Measurements from ENCODE around the gene CYTIP.

Gene CYTIP

DNA sequence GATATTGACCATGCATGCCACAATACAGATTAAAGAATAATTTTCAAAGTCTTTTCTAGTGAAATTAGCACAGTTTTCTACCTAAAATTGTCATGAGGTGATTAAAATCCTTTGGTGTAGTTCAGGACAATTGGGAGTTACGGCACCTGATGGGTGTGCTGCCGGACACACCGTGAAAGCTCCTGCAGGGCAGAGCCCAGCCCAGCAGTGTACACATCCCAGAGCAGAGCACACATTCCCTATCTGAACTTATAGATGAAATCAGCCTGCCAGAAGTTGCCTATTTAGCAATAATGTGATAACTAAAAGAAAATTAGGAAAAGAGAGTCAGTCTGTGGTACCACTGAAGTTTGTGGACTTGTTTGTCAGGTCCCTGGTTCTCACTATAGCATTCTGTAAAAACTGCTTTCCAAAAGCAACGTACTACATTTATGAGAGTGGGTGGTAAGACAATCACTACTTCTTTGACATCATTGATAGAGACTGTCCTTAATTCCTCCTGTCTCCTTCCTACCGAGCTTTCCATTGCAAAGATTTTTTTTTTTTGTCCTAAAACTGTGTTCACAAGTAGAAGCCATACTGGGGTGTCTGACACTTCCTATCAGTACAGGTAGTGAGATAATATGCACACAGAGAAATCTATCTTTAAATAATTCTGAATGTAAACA is 3.4 kb downstream of the CYTIP start:
- DNase-seq (ENCODE audit: low spot score), result no peak
- TF ChIP-seq, protein P1, sequence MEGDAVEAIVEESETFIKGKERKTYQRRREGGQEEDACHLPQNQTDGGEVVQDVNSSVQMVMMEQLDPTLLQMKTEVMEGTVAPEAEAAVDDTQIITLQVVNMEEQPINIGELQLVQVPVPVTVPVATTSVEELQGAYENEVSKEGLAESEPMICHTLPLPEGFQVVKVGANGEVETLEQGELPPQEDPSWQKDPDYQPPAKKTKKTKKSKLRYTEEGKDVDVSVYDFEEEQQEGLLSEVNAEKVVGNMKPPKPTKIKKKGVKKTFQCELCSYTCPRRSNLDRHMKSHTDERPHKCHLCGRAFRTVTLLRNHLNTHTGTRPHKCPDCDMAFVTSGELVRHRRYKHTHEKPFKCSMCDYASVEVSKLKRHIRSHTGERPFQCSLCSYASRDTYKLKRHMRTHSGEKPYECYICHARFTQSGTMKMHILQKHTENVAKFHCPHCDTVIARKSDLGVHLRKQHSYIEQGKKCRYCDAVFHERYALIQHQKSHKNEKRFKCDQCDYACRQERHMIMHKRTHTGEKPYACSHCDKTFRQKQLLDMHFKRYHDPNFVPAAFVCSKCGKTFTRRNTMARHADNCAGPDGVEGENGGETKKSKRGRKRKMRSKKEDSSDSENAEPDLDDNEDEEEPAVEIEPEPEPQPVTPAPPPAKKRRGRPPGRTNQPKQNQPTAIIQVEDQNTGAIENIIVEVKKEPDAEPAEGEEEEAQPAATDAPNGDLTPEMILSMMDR (IDR thresholded peaks at IDR 0.05; ENCODE audit: extremely low read depth, insufficient read depth, missing control alignments), result no peak
- in situ Hi-C loops (cut with MboI; ENCODE audit: low pct_unique_long_range_greater_than_20kb, low sequenced_read_pairs, unreplicated experiment), result loop anchor here (25.0 kb wide), 1 partner anchor 103 kb away; the partner anchor contains the start of gene ERMN

DNA sequence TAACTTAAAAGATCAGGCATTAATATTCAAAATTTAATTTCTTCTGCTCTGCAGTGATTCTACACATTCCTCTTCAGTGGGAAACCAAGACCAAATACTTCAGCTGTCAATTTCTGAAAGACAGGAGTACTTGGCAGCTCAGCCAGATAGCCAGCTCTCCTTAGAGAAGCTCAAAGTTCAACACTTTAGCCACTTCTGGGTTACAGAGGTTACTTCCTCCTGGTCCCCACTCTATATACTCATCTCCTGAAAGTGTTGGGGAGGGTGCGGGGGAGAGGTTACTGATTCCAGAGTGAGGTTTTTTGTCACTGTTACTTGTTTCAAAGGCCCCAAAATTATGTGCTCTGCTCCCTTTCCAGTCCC is 4.1 kb downstream of the CYTIP start:
- TF ChIP-seq, protein P1 (IDR thresholded peaks at IDR 0.05; ENCODE audit: extremely low read depth, insufficient read depth, missing control alignments), result no peak
- in situ Hi-C loops (cut with MboI; ENCODE audit: low pct_unique_long_range_greater_than_20kb, low sequenced_read_pairs, unreplicated experiment), result loop anchor here (25.0 kb wide), 1 partner anchor 103 kb away; the partner anchor contains the start of gene ERMN
- peak; percentile 7 for DNase-seq (ENCODE audit: low spot score)

DNA sequence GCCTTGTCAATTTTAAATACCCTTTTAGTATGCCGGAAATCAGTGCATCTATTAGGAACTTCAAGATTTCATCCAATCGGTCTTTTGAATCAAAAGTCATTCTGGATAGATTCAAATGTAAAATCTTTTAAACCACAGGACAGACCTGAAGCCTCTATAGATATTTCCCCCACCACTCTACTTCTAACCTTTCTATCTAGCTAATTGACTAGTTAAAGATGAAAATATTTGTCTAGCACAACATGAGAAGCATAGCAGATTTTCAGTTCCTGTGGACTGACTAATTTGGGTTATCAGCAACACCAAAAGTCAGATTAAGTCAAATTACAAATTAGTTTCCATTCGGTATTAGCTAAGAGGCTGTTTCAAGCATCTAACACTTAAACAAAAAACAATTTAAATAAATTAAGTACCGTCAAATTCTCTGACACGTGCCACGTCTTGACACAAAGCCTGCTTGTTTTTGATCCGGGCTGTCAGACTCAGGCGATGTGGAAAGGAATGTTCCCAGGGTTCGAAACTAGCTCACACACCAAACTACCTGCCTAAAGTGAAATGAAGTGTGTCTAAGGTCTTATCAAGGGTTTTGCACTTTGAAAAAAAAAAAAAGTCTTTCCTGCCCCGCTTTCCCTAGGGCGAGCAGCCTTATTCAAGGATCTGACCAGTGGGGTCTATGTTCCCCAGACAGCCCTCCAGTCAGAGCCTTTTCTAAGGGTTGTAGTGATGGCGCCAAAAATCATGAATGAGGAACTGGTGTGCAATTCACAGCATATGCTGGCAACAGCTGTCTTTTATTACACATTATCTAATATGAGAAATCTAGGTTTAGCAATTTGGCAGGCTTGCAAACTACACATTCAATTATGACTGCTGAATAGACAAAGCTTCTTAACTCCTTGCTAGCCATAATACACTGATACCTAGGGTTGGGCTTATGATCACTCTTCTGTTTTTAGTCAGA is 4.7 kb downstream of the CYTIP start:
- TF ChIP-seq, protein P1 (IDR thresholded peaks at IDR 0.05; ENCODE audit: extremely low read depth, insufficient read depth, missing control alignments), result no peak
- in situ Hi-C loops (cut with MboI; ENCODE audit: low pct_unique_long_range_greater_than_20kb, low sequenced_read_pairs, unreplicated experiment), result loop anchor here (25.0 kb wide), 1 partner anchor 102 kb away; the partner anchor contains the start of gene ERMN
- no peak for DNase-seq (ENCODE audit: low spot score)

DNA sequence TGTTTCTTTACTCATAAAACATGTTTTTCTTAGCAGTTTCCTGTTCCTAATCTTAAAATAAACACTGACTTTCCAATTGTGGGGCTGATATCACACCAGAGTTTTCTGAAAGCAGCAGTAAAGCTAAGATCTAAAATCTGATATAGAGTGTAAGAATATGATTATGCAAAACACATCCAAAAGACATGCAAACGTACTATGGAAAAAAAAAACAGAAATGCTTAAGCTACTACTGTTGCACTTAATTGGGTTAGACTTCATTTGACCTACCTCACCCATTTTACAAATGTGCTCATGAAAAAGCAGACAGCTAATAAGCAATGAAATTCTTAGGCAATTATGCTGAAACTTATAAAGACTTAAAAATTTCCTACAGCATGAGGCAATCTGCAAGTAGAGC is 10.5 kb downstream of the CYTIP start:
- DNase-seq (ENCODE audit: low spot score), result no peak

DNA sequence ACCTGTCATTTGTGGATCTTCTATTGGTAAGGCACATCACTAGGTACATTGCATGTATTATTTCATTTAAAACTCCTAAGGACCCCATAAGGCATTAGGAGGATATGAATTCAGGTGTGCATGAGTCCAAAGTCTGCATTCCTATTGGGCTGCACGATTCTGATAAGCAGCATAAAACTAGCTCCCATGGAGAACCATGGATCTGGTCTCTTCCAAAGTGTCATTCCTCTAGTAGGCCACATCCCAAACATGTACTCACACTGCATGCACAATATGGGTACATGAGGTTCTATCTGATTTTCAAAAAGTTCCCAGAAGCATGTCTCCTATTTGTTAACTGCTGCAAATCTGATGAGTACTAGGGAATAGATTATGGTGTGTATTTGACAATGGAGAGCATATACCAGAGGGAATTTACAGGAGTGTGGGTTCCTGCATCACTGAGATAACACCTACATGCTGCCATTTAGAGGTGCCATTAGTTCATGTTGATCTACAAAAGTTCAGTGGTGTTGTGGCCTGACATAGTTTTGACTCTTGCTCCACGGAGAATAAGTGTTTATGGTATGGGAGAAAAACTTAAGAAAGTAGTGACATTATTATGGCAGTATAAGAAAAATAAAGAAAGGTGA is 11.3 kb downstream of the CYTIP start:
- TF ChIP-seq, protein P1 (IDR thresholded peaks at IDR 0.05; ENCODE audit: extremely low read depth, insufficient read depth, missing control alignments), result no peak
- in situ Hi-C loops (cut with MboI; ENCODE audit: low pct_unique_long_range_greater_than_20kb, low sequenced_read_pairs, unreplicated experiment), result loop anchor here (25.0 kb wide), 1 partner anchor 95 kb away; the partner anchor contains the start of gene ERMN
- no peak for DNase-seq (ENCODE audit: low spot score)

More for the DNA sequence above, 10.5 kb downstream of the CYTIP start:
- in situ Hi-C loops (cut with MboI; ENCODE audit: low pct_unique_long_range_greater_than_20kb, low sequenced_read_pairs, unreplicated experiment), result loop anchor here (25.0 kb wide), 1 partner anchor 96 kb away; the partner anchor contains the start of gene ERMN
- TF ChIP-seq, protein P1 (IDR thresholded peaks at IDR 0.05; ENCODE audit: extremely low read depth, insufficient read depth, missing control alignments), result no peak

DNA sequence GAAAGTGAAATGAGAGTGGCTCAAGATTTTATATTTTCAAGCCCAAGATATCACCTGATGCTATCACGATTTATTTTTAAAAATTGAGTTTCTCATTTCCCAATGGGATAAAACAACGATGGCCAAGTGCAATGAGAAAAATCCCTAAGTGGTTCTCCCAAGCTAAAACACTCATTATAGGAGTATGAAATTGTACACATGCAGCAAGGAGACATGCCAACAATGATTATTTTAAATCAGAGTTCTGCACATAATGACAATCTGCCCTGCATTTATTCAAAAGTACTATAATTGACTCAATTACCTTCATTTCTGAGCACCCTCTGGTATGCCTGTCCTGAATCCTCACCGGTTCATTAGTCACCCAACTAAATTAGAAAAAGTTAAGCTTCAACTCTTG is 12.7 kb downstream of the CYTIP start:
- TF ChIP-seq, protein P1 (IDR thresholded peaks at IDR 0.05; ENCODE audit: extremely low read depth, insufficient read depth, missing control alignments), result no peak
- DNase-seq (ENCODE audit: low spot score), result no peak
- in situ Hi-C loops (cut with MboI; ENCODE audit: low pct_unique_long_range_greater_than_20kb, low sequenced_read_pairs, unreplicated experiment), result loop anchor here (25.0 kb wide), 1 partner anchor 94 kb away; the partner anchor contains the start of gene ERMN

Measured in GM13977 (cell line).